ENCODE measurements around the gene CNOT10.
"Not testable (repeated sequence)": the region's sequence is repeated elsewhere in the genome, so short reads cannot be mapped to it uniquely, and the experiment has no call there.

The CNOT10 gene

GRCh38 chr3:32778389-32778788 lies 93.4 kb downstream of the CNOT10 start:
- DNase-seq: peak; percentile 29 to 34

GRCh38 chr3:32780071-32780734 lies 95.2 kb downstream of the CNOT10 start:
- DNase-seq: no peak

- no peak for DNase-seq
Measured at GRCh38 chr3:32780735-32781210, 95.8 kb downstream of the CNOT10 start.

- DNase-seq: peak; percentile 77 to 86
Measured at GRCh38 chr3:32781211-32781968, 96.4 kb downstream of the CNOT10 start.

- DNase-seq: not testable (repeated sequence)
Measured at GRCh38 chr3:32781969-32782270, 96.9 kb downstream of the CNOT10 start.

- no peak for DNase-seq
Measured at GRCh38 chr3:32782407-32782806, 97.4 kb downstream of the CNOT10 start.

GRCh38 chr3:32791833-32792232 lies 106.8 kb downstream of the CNOT10 start:
- DNase-seq: no peak

- DNase-seq: no peak
Measured at GRCh38 chr3:32794487-32795308, 109.7 kb downstream of the CNOT10 start.

- DNase-seq: not testable (repeated sequence)
Measured at GRCh38 chr3:32796384-32796950, 111.5 kb downstream of the CNOT10 start.

GRCh38 chr3:32797776-32798175 lies 112.8 kb downstream of the CNOT10 start:
- DNase-seq: no peak

GRCh38 chr3:32801440-32801839 lies 116.5 kb downstream of the CNOT10 start:
- DNase-seq: not testable (repeated sequence)

GRCh38 chr3:32813180-32813579 lies 128.2 kb downstream of the CNOT10 start:
- no peak for DNase-seq

- no peak for DNase-seq
Measured at GRCh38 chr3:32814361-32814760, 129.4 kb downstream of the CNOT10 start.

GRCh38 chr3:32815841-32816438 lies 131.0 kb downstream of the CNOT10 start:
- DNase-seq: no peak

GRCh38 chr3:32816439-32817256 lies 131.7 kb downstream of the CNOT10 start:
- peak; percentile 51 to 57 for DNase-seq

- peak in 1 of 2 experiments; percentile 38 for DNase-seq
Measured at GRCh38 chr3:32817257-32817557, 132.2 kb downstream of the CNOT10 start.

- DNase-seq: peak; percentile 52
Measured at GRCh38 chr3:32817558-32818228, 132.7 kb downstream of the CNOT10 start, which contains the start of gene TRIM71. Gene TRIM71 (plus strand): TSS chr3:32817997. CDS start chr3:32818081, 84 bp downstream.

- peak; percentile 36 to 40 for DNase-seq
Measured at GRCh38 chr3:32818229-32818969, 133.4 kb downstream of the CNOT10 start.

GRCh38 chr3:32818970-32819511 lies 134.1 kb downstream of the CNOT10 start:
- no peak for DNase-seq

All from activated T-cell treated with anti-CD3 and anti-CD28 coated beads, Interleukin-2, amount 50 U/mL, for 48 hours (primary cell).